Stimulated activated naive CD8-positive, alpha-beta T cell treated with anti-CD3 and anti-CD28 coated beads, Interleukin-15, Interleukin-2, amounts not matched to agents 100 U/mL and 50 U/mL, for 24 hours (primary cell): ENCODE measurements around the gene OR5K3.

Experiments used
- ATAC-seq: fragments of 150-1000 bp; cut with Tn5 transposase; one replicate; pipeline ENCODE4 v1.10.0; 2021
- DNase-seq: peaks from one replicate; pipeline ENCODE4 v3.0.0; 2021

The OR5K3 gene

DNA sequence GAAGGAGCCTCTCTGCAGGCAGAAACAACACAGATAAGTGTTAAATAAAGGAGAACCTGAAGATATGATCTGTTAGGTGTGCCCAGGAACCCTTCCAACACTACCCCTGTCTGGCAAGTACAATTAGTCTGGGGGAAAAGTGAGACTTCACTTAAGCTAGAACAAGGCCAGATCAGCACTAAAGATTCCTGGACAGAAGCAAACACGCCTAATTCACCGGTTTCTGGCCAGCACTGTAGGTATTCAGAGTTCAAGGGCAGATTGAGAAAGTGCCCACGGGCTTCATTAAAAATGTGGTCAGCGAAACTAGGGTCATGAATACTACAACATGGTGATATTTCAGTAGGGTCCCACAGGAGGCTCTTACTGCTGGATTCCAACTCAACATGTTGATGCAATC is 43.9 kb downstream of the OR5K3 start:
- no peak for ATAC-seq

DNA sequence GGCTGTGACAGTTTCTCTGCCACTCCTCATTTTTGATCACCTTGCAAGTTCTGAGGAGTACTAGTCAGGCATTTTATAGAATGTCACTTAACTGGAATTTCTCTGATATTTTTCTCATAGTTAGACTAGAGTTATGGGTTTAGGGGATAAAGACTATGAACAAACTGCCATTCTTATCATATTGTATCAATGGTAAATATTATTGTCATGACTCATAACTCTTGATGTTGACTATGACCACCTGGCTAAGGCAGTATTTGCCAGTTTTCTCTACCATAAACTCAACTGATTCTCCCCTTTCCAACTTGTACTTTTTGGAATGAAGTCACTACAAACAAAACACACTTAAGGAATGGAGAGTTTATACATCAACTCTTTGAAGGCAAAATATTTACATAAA is 49.8 kb downstream of the OR5K3 start:
- ATAC-seq (no peak), DNase-seq (no peak)

More for the DNA sequence above, 43.9 kb downstream of the OR5K3 start:
- DNase-seq, result no peak
